Thyroid gland (tissue), 4 donors: ENCODE results near the gene DHDH.

Experiments
- CTCF ChIP-seq, 6 experiments: fragments of 200-600 bp in 3 of 6; fragments of 450-650 bp in 3 of 6; sonication (generic) in 3 of 6; IDR thresholded peaks; one replicate each; pipeline ENCODE4 v1.5.1; 2016 to 2019; ENCODE audit warnings: antibody characterized with exemption in 6 of 6, mild to moderate bottlenecking in 2 of 6, inconsistent platforms in 1 of 6, moderate library complexity in 1 of 6
- POLR2A ChIP-seq, 2 donors: fragments of 450-650 bp; IDR thresholded peaks; one replicate each; pipeline ENCODE4 v1.6.1; 2017; ENCODE audit warnings: antibody characterized with exemption in 2 of 2, mild to moderate bottlenecking in 2 of 2, moderate library complexity in 1 of 2

GRCh38 chr19:48968813-48969218 is 35.3 kb downstream of the DHDH start:
- no peak for TF ChIP-seq CTCF (IDR thresholded peaks at IDR 0.05)
- no peak for TF ChIP-seq POLR2A (IDR thresholded peaks at IDR 0.05)
